Mononuclear cell (primary cell): Measurements from ENCODE around the gene BCL2L2. TPM values are rescaled to one million over a fixed set of nuclear protein-coding genes. Genes with fewer than 3 reads are reported as not detected.

Experiments used
- H3K27me3 ChIP-seq: 2 replicates; pipeline ENCODE4 v1.6.0; 2011; ENCODE audit warnings: low read length, control low read depth; ENCODE audit not compliant: insufficient read depth
- H3K4me1 ChIP-seq: 2 replicates; pipeline ENCODE4 v1.5.1; 2011; ENCODE audit warnings: mild to moderate bottlenecking, low read length, control low read depth; ENCODE audit not compliant: insufficient read depth
- H3K4me3 ChIP-seq: 2 replicates; pipeline ENCODE4 v1.5.1; 2011; ENCODE audit warnings: mild to moderate bottlenecking, low read length, moderate library complexity
- H3K9me3 ChIP-seq: 2 replicates; pipeline ENCODE4 v1.5.1; 2011; ENCODE audit warnings: low read depth, mild to moderate bottlenecking, control low read depth, low read length
- total RNA-seq: library from RNA; depleted of rRNA; stranded (reverse); fragments of >200 nt; gene quantifications from one replicate; pipeline ENCODE4 v1.2.3, GENCODE V29; 2012

BCL2L2 gene
- total RNA-seq, 1 donor, result 3.4 TPM

DNA sequence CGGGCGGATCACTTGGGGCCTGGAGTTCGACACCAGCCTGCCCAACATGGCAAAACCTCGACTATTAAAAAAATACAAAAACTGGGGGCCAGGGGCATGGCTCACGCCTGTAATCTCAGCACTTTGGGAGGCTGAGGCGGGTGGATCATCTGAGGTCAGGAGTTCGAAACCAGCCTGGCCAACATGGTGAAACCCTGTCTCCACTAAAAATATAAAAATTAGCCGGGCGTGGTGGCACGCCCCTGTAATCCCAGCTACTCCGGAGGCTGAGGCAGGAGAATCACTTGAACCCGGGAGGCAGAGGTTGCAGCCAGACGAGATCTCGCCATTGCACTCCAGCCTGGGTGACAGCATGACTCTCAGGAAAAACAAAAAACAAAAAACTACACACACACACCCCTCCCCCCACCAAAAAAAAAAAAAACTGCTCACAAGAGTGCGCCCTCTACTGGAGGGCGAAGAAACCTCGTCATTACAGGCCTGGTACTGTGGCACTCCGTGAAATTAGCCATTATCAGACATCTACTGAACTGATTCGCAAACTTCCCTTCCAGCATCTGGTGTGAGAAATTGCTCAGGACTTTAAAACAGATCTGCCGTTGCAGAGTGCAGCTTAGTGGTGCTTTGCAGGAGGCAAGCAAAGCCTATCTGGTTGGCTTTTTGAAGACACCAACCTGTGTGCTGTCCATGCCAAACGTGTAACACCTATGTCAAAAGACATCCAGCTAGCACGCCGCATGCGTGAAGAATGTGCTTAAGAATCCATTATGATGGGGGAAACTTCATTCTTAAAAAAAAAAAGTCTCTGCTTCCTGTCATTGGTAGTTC lies 11.7 kb upstream of the BCL2L2 start:
- Histone ChIP-seq H3K4me1 (peaks cover 18% of the 10 kb centered on the region), H3K4me3 (no peak overlapping the region), H3K27me3 (no peaks in the 10 kb centered on the region), H3K9me3 (no peaks in the 10 kb centered on the region)

DNA sequence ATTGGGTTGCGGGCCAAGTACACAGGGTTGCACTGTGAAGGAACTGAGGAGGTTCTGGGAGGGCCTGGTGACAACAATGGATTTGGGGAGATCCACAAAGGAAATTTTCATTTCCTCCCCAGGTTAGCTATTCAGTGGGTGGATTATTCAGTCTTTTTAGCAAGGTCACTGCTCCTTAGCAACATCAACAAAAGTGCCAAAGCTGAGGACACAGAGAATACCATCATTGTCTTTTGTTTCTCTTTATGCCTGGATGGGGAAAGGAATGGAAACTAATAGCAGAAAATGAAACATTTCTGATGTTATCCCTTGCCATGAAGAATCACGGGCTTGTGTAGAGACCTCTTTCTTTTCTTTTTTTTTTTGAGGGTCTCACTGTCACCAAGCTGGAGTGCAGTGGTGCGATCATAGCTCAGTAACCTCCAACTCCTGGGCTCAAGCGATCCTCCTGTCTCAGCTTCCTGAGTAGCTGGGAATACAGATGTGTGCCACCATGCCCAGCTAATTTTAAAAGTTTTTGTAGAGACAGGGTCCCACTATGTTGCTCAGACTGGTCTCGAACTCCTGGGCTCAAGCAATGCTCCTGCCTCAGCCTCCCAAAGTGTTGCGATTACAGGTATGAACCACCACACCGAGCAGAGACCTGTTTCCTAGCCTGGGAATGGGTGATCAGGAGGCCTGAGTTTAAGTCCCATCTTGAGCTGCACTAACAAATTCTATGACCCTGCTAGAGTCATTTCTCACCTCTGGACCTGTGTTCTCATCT lies 10.4 kb upstream of the BCL2L2 start:
- H3K4me1 ChIP-seq, result peaks cover 28% of the 10 kb centered on the region
- H3K27me3 ChIP-seq, result no peaks in the 10 kb centered on the region
- H3K9me3 ChIP-seq, result no peaks in the 10 kb centered on the region
- no peak overlapping the region for H3K4me3 ChIP-seq

DNA sequence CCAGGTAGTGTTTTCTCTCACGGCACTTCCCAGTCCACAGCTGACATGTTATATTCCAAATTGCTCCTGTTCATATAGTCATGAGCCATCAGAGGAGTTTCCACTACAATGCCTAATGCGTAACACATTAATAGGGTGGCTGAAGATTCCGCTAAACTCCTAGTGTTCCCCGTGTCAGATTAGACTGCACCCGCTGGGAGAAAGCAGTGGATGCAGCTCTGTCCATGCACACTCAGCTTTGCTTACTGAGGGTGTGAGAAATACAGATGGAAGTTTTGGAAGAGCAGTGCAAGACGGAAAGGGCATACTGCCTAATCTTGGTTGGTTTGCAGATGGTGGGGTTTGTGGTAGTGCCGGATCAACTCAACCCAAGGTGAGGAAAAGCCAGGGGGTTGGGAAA lies 9.5 kb upstream of the BCL2L2 start:
- Histone ChIP-seq H3K4me3 (no peak overlapping the region), H3K27me3 (no peaks in the 10 kb centered on the region), H3K4me1 (peaks cover 28% of the 10 kb centered on the region), H3K9me3 (no peaks in the 10 kb centered on the region)

DNA sequence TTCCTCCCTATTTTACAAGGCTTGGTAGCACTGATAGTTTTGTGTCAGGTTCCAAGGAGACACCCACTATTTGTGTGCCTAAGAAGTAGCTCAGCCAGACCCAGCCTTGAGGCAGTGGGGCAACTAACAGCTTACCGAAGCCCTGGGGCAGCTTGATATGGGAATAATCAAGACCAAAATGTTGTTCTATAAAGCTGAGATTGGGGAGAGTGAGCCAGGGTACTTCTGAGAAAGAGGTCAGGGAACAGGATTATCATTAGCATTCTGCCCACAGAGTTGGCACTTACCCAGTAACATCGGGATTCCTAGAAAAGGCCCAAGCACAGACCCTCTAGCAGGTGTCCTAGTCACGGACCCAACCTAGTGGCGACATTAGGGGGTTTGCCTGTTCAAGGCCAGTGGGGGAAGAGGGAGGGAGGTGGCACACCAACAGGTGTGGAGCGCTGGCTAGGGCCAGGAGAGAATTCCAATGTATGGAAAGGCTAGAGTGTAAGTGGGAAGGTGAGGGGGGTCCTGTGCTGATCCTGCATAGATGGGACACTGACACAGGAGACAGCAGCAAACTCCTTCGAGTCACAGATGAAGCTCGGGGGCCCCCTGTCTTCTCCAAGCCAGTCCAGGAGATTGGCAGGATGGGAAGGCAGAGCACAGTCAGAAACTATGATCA lies 8.9 kb upstream of the BCL2L2 start:
- peaks cover 31% of the 10 kb centered on the region for H3K4me1 ChIP-seq
- H3K27me3 ChIP-seq, result no peaks in the 10 kb centered on the region
- no peak overlapping the region for H3K4me3 ChIP-seq
- no peaks in the 10 kb centered on the region for H3K9me3 ChIP-seq

DNA sequence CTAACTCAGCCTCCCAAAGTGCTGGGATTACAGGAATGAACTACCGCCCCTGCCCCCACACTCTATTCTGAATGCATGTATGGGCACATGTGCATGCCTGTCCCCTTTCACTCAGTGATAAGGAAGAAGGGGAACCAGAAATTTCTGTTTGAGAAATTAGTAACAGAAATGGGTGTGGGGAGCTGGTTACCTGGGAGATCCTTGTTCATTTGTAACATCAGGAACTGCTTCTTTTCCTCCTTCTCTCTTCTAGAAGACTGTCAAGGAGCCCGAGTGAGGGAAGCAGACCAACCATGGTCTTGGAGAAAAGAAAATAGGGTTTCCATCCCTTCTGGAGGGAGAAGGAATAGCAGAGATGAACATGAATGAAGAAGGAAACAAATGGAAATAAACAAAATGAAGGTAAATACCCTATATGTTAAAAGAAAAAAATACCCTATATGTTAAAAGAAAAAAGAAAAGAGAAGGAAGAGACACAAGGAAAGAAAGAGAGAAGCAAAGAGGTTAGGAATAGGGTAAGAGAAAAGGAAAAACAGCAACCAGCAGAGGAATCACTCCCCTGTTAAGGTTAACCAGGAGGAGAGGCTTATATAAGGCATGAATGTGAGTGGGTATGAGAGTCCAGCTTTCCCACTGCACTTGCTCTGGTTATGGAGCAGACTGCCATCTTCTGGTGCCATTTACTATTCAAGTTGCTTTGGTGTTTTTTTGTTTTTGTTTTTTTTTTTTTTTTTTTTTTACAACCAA lies 7.2 kb upstream of the BCL2L2 start:
- Histone ChIP-seq H3K4me1 (peaks cover 33% of the 10 kb centered on the region), H3K4me3 (no peak overlapping the region), H3K27me3 (no peaks in the 10 kb centered on the region), H3K9me3 (no peaks in the 10 kb centered on the region)

DNA sequence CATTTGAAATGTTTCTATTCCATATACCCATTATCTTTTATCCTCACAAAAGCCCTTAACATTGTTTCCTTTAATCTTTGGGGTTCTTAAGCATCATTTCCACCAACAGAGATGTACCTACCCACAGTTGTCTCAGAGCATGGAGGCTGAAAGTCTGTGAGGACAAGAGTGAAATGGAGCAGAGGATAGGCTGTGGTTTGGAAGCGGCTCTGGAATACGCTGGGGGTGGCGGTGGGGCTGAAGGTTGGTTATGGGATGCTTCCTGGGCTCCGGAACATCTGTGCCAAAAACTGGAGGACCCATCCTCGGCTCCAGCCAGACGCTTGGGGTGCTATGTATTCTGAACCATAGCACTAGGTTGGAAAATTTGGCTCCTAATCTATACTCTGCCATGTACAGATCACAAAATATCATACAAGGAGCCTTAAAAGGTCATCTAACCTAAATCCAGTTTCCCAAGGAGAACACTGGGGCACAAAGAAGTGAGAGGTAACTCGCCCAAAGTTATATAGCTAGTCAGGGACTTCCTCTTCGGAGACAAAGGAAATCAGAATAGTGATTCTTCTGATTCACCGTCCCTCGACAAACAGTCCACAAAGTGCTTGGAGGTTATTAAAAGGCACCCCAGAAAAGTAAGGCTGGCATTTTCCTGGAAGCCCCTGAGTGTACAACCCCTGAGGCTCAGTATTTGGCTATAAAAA lies 6.5 kb upstream of the BCL2L2 start:
- peak overlapping the region; percentile 71 for H3K4me3 ChIP-seq

DNA sequence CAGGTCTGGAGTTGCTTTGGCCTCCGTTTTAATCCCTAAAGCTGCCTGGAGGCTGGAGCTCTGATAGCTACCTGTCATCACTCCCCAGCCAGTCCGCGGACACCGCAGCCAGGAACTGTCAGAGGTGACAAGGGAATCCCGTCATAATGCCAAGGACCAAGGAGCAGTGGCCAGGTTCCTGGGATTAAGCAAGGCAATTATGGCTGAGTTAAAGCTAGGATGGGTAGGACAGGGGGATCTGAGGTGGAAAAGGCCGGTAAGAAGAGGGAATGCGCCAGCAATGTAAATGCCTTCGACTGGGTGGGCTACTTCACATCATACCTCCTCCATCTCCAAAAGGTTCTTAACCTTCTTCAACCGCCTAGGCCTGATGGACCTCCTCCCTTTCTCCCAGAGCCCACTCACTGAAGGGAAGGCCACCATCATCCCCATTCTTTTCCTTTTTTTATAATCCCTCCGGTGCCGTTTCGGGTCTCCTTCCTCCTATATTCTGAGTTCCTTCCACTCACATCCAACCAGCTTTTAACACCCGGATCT lies 5.9 kb upstream of the BCL2L2 start:
- H3K4me3 ChIP-seq, result peak overlapping the region; percentile 71

More for the DNA sequence above, 6.5 kb upstream of the BCL2L2 start:
- Histone ChIP-seq H3K4me1 (peaks cover 26% of the 10 kb centered on the region), H3K9me3 (no peaks in the 10 kb centered on the region), H3K27me3 (no peaks in the 10 kb centered on the region)

DNA sequence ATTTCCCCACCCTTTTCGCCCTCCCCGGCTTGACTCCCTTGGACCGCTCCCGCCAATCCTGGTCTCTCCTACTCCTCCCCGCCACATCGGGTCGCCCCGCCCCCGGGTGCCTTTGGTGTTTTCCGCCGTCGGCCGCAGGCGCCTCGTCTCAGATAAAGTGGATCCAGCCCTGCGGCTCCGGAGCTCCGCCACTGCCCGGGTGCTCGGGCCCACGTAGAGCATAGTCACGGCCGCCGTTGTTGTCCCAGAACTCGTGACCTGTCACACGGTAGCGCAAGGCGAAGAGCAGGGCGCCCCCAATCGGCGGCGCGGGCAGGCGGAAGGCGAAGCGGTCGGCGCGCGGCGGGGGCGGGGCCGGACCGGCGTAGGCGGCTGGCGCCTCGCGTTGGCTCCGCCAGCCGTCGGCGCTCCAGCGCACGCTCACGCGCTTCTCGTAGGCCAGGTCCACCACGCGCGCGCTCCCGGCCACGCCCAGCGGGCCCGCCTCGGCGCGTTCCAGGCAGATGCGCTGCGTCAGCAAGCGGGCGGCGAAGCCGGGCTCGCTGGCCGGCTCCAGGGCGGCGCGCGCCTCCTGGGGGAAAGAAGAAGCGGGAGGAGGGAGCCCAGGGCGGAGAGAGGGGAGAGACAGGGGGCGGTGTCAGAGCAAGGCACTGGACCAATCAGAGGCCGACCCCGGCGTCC lies 5.2 kb upstream of the BCL2L2 start:
- peaks cover 34% of the 10 kb centered on the region for H3K4me1 ChIP-seq
- H3K27me3 ChIP-seq, result peaks cover 3% of the 10 kb centered on the region
- H3K9me3 ChIP-seq, result no peaks in the 10 kb centered on the region
- peak overlapping the region; percentile 71 for H3K4me3 ChIP-seq

More for the DNA sequence above, 5.9 kb upstream of the BCL2L2 start:
- no peaks in the 10 kb centered on the region for H3K9me3 ChIP-seq
- peaks cover 27% of the 10 kb centered on the region for H3K4me1 ChIP-seq
- peaks cover under 1% of the 10 kb centered on the region for H3K27me3 ChIP-seq

DNA sequence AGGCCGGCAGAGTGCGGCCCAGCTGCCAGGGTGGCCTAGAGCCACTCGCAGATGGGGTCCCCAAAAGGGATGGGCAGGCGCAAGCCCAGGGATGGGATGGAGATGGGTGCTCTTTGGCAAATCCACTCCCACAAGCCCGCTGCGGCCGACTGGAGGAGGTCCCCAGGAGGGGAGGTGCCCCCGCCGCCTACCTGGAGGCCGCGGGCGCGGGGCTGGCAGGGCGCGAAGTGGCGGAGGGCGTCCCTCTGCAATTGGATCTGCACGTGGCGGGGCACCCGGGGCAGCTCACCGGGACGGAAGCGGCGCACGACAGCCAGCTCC lies 4.7 kb upstream of the BCL2L2 start:
- H3K4me1 ChIP-seq, result peaks cover 38% of the 10 kb centered on the region
- H3K4me3 ChIP-seq, result peak overlapping the region; percentile 71

DNA sequence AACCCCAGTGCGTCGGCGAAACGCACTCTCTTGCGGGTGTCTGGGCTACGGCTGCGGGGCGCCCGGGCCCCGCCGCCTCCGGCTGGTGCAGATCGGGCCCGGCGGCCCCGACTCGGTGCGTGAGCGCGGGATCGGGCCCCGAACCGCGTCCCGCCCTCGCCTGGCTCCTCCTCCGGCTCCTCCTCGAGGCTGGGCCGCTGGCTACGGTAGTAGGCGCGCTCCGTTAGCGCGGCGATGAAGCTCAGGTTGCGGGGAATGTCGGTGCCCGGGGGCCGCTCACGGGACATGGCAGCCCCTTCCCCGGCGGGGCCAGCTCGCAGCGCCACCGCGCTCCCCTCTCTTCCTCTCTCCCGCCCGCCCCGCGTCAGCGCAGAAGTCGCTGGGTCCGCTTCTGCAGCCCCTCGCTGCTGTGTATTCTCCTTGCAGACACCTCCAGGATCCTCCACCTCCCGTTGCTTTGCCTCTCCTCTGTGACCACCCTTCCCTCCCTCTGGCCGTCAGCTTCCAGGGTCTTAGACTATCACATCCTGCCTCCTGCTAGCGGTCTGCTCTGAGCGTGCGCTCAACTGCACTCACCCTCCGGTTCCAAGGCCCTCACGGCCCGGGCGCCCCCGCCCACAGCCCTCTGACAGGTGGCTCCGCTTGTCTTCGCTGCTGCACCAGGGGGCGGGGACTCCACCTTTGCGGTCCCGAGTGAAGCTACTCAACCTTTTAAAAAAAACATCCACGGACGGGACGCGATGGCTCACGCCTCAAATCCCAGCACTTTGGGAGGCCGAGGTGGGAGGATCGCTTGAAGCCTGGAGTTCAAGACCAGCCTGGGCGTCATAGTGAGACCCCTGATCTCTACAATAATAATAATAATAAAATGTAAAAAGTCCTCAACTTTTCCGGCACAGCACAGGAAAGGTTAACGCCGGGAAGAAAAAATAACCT lies 4.1 kb upstream of the BCL2L2 start, which contains the start of gene PPP1R3E:
Gene PPP1R3E (minus strand): TSS at position 570 of the 936 bp plus-strand sequence. CDS start 283 bp downstream, at position 287.
- H3K9me3 ChIP-seq, result no peaks in the 10 kb centered on the region
- H3K27me3 ChIP-seq, result peaks cover 3% of the 10 kb centered on the region
- H3K4me1 ChIP-seq, result peaks cover 44% of the 10 kb centered on the region
- H3K4me3 ChIP-seq, result peak within 1 kb of the TSS; percentile 71

More for the DNA sequence above, 4.7 kb upstream of the BCL2L2 start:
- H3K9me3 ChIP-seq, result no peaks in the 10 kb centered on the region
- peaks cover 3% of the 10 kb centered on the region for H3K27me3 ChIP-seq

DNA sequence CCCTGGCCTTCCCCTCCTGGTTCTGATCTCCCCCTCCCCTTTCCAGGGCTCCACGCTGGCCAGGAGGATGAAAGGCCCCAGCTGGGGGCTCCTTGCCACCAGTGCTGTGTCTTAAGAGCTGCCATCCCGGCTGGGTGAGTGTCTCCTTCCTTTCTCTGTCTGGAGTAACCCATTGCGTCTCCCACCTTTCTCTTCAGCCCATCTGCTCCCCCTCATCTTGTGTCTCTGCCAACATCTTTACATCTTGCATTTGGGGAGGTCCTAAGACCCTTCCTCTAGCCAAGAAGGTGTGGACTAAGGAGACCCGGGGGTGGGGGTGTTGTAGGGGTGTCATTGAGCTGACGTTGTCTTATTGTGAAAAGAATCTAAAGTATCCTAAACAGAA lies 505 bp downstream of the BCL2L2 start:
- peak overlapping the region; percentile 47 for H3K4me3 ChIP-seq
- H3K27me3 ChIP-seq, result peaks cover 3% of the 10 kb centered on the region
- peaks cover 33% of the 10 kb centered on the region for H3K4me1 ChIP-seq
- H3K9me3 ChIP-seq, result no peaks in the 10 kb centered on the region

DNA sequence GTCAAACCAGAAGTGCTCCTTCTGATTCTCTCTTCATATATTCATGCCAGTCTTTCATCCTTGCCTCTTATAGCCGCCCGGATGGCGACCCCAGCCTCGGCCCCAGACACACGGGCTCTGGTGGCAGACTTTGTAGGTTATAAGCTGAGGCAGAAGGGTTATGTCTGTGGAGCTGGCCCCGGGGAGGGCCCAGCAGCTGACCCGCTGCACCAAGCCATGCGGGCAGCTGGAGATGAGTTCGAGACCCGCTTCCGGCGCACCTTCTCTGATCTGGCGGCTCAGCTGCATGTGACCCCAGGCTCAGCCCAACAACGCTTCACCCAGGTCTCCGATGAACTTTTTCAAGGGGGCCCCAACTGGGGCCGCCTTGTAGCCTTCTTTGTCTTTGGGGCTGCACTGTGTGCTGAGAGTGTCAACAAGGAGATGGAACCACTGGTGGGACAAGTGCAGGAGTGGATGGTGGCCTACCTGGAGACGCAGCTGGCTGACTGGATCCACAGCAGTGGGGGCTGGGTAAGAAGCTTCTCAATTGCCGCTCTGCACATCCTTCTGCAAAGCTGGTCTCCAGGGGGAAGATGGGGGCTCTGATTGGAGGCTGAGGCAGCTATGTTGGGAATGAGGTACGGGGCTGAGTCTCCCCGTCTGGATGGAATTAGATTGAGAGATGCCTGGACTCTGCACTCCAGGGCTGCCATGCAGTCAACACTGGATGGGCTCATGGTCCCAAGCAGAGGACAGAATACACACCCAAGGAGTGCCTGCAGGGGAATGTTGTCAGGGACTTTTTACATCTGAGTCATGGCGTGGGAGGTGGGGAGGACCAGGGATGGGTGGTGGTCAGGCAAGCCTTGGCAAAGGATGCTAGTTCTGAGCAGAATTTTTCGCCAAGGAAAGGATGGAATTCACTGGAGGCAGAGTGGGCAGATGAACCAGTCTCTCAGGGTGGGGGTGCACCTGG lies 1.3 kb downstream of the BCL2L2 start:
- Histone ChIP-seq H3K4me3 (no peak overlapping the region), H3K27me3 (peaks cover 3% of the 10 kb centered on the region), H3K9me3 (no peaks in the 10 kb centered on the region), H3K4me1 (peaks cover 27% of the 10 kb centered on the region)
